Measurements from ENCODE around the gene LRFN4. TPM values are rescaled to one million over a fixed set of nuclear protein-coding genes. Genes with fewer than 3 reads are reported as not detected.
A peak's percentile ranks its signal among the peaks of the same experiment; 100 is the strongest.

Gene LRFN4
- total RNA-seq, 1 experiment from 2014 or later = 66.7 TPM

DNA sequence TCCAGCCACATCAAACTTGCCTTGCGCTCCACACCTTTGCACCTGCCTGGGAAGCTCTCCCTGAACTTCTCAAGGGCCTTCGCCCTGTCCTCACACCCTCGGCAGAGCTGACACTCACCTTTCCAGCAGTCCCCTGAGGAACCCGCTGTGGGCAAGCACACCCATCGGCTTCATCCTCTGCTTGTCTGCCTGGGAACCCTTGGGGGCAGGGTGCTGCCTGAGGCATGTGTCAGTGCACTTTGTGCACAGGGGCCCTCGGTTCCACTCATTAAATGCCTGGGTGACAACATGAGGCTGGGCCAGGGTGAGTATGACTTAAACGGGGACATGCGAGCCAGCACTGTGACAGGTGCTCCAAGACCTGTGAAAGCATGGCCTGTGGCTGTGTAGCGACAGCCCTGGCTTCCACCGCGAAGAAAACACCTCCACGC lies 2.6 kb upstream of the LRFN4 start:
- Histone ChIP-seq H3K79me1 (ENCODE audit: insufficient read depth, low read depth, low read length, poor library complexity, severe bottlenecking) (no peaks in the 10 kb centered on the region), H3T11ph (ENCODE audit: low read length) (no peak overlapping the region), H2BK5ac (ENCODE audit: insufficient read length, low read length) (no peak overlapping the region), H2BK120ac (ENCODE audit: low read depth, low read length, poor library complexity, severe bottlenecking) (no peak overlapping the region), H3K4me2 (ENCODE audit: insufficient read depth, insufficient read length, low read length) (no peak overlapping the region), H3K4me1 (ENCODE audit: insufficient read depth, low read length) (no peaks in the 10 kb centered on the region), H2AFZ (ENCODE audit: low read length) (no peak overlapping the region), H4K5ac (ENCODE audit: insufficient read length, low read depth, low read length) (no peak overlapping the region), H3K23me2 (ENCODE audit: insufficient read length, low read depth, low read length, poor library complexity, severe bottlenecking) (peaks cover 10% of the 10 kb centered on the region), H4K91ac (ENCODE audit: insufficient read length, low read depth, low read length) (no peak overlapping the region), H3K27ac (ENCODE audit: insufficient read length, low read depth, low read length) (no peak overlapping the region), H3K18ac (ENCODE audit: insufficient read length, low read depth, low read length) (no peak overlapping the region), H3K27me3 (ENCODE audit: insufficient read depth, low read length) (no peaks in the 10 kb centered on the region), H2AK5ac (ENCODE audit: insufficient read length, low read length) (no peak overlapping the region), H3K56ac (ENCODE audit: insufficient read length, low read depth, low read length) (no peak overlapping the region), H3K79me2 (ENCODE audit: insufficient read depth, low read length) (no peaks in the 10 kb centered on the region), H2BK12ac (ENCODE audit: insufficient read length, low read depth, low read length) (no peak overlapping the region), H3K14ac (ENCODE audit: insufficient read depth, low read length) (no peak overlapping the region; the same call in 1 of the 2 replicates), H3K4ac (ENCODE audit: low read depth, low read length) (no peak overlapping the region), H4K20me1 (ENCODE audit: control insufficient read depth, insufficient read depth, insufficient read length) (no peaks in the 10 kb centered on the region), H2BK15ac (ENCODE audit: low read depth, low read length) (no peak overlapping the region), H3K9me3 (ENCODE audit: control insufficient read depth, low read depth, low read length) (no peaks in the 10 kb centered on the region), H3K9ac (ENCODE audit: extremely low read depth, insufficient read length, low read length) (no peak overlapping the region), H3K23ac (ENCODE audit: insufficient read length, low read depth, low read length) (no peak overlapping the region), H4K8ac (replicated peaks; ENCODE audit: insufficient read length, low read depth, low read length) (no peak overlapping the region), H2BK20ac (ENCODE audit: low read depth, low read length, poor library complexity, severe bottlenecking) (no peak overlapping the region)
- H3K9me3 Mint-ChIP-seq = no peaks in the 10 kb centered on the region
- H3K27ac Mint-ChIP-seq = peak overlapping the region in 1 of 3 experiments; percentile 86; a peak in 2 of 7 replicates
- H3K4me3 Mint-ChIP-seq = peak overlapping the region in 1 of 2 experiments; percentile 24; a peak in 2 of 5 replicates
- peaks cover 2 to 14% (median 9%) of the 10 kb centered on the region in 3 experiments; a peak in 4 of 7 replicates for H3K36me3 Mint-ChIP-seq (ENCODE audit: insufficient read depth in 1 of 3, low read depth in 3 of 3)
- peaks cover 14 to 16% of the 10 kb centered on the region in 2 experiments for H3K4me1 Mint-ChIP-seq
- TF ChIP-seq, protein P1, sequence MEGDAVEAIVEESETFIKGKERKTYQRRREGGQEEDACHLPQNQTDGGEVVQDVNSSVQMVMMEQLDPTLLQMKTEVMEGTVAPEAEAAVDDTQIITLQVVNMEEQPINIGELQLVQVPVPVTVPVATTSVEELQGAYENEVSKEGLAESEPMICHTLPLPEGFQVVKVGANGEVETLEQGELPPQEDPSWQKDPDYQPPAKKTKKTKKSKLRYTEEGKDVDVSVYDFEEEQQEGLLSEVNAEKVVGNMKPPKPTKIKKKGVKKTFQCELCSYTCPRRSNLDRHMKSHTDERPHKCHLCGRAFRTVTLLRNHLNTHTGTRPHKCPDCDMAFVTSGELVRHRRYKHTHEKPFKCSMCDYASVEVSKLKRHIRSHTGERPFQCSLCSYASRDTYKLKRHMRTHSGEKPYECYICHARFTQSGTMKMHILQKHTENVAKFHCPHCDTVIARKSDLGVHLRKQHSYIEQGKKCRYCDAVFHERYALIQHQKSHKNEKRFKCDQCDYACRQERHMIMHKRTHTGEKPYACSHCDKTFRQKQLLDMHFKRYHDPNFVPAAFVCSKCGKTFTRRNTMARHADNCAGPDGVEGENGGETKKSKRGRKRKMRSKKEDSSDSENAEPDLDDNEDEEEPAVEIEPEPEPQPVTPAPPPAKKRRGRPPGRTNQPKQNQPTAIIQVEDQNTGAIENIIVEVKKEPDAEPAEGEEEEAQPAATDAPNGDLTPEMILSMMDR (conservative IDR thresholded peaks at IDR 0.05) = no peak
- peaks cover 3% of the 10 kb centered on the region for H3K27me3 Mint-ChIP-seq (ENCODE audit: low read depth)
- WGBS (ENCODE audit: extremely low coverage, insufficient read length, low lambda C conversion rate) = no CpG with 5 or more reads among the region's 12 CpGs
- no peak for DNase-seq

Measured in H9 (cell line).